BE2C (cell line): ENCODE data around the gene CT47B1.

Experiments
- DNase-seq: peaks from one replicate; pipeline ENCODE4 v3.0.0-alpha.2; 2020
- H3K27me3 ChIP-seq: fragments of 250-450 bp; sonication (Bioruptor Pico); 2 replicates; pipeline ENCODE4 v1.5.1; 2020; ENCODE audit warnings: mild to moderate bottlenecking
- H3K36me3 ChIP-seq: fragments of 250-450 bp; sonication (Bioruptor Pico); 2 replicates; pipeline ENCODE4 v1.5.1; 2020; ENCODE audit warnings: mild to moderate bottlenecking
- H3K4me1 ChIP-seq: fragments of 250-450 bp; sonication (Bioruptor Pico); 2 replicates; pipeline ENCODE4 v1.5.1; 2020
- H3K4me3 ChIP-seq: 2 replicates; pipeline ENCODE4 v1.5.1; 2011; ENCODE audit warnings: low read depth, low read length
- H3K9me3 ChIP-seq: fragments of 250-450 bp; sonication (Bioruptor Pico); 2 replicates; pipeline ENCODE4 v1.5.1; 2020
- CTCF ChIP-seq: IDR thresholded peaks from 2 replicates; pipeline ENCODE4 v1.5.1; 2012; ENCODE audit warnings: mild to moderate bottlenecking, low read depth, low read length

CT47B1 gene

GRCh38 chrX:120824021-120824420, 51.6 kb downstream of the CT47B1 start:
- no peaks in the 10 kb centered on the region for H3K36me3 ChIP-seq
- H3K4me1 ChIP-seq, result no peaks in the 10 kb centered on the region
- TF ChIP-seq CTCF, result no peak
- H3K9me3 ChIP-seq, result no peaks in the 10 kb centered on the region
- H3K27me3 ChIP-seq, result no peaks in the 10 kb centered on the region
- no peak for DNase-seq
- no peak overlapping the region for H3K4me3 ChIP-seq

- Histone ChIP-seq H3K27me3 (no peaks in the 10 kb centered on the region), H3K9me3 (no peaks in the 10 kb centered on the region), H3K36me3 (no peaks in the 10 kb centered on the region), H3K4me1 (no peaks in the 10 kb centered on the region), H3K4me3 (no peak overlapping the region)
- no peak for DNase-seq
- no peak for TF ChIP-seq CTCF
Observed at GRCh38 chrX:120823556-120823955, 52.1 kb downstream of the CT47B1 start.
